ENCODE results near the gene PEAK3. TPM values are rescaled to one million over a fixed set of nuclear protein-coding genes. Genes with fewer than 3 reads are reported as not detected.

PEAK3 gene
- total RNA-seq, 1 donor from 2014 or later, result 7.5 TPM

GRCh38 chr19:2319551-2319950, 37.6 kb upstream of the PEAK3 start:
- peaks cover 33% of the 10 kb centered on the region for H3K36me3 ChIP-seq
- TF ChIP-seq CTCF (IDR thresholded peaks at IDR 0.05), result no peak
- H3K4me1 ChIP-seq, result peaks cover 11% of the 10 kb centered on the region
- DNase-seq (no peak), ATAC-seq (no peak)
- no peaks in the 10 kb centered on the region for H3K9me3 ChIP-seq
- no peak overlapping the region for H3K4me3 ChIP-seq
- intact Hi-C loops (cut with DNase I), result no loop called here
- H3K27me3 ChIP-seq (ENCODE audit: low read depth), result no peaks in the 10 kb centered on the region
- H3K27ac ChIP-seq, result no peak overlapping the region

- no peak for TF ChIP-seq CTCF (IDR thresholded peaks at IDR 0.05)
- DNase-seq (no peak), ATAC-seq (no peak)
- Histone ChIP-seq H3K36me3 (peaks cover 27% of the 10 kb centered on the region), H3K9me3 (no peaks in the 10 kb centered on the region), H3K27ac (no peak overlapping the region), H3K4me1 (peaks cover 11% of the 10 kb centered on the region), H3K4me3 (no peak overlapping the region), H3K27me3 (ENCODE audit: low read depth) (peaks cover under 1% of the 10 kb centered on the region)
- intact Hi-C loops (cut with DNase I), result no loop called here
These were observed 36.9 kb upstream of the PEAK3 start for GRCh38 chr19:2318923-2319322.

GRCh38 chr19:2317756-2318155, 35.8 kb upstream of the PEAK3 start:
- TF ChIP-seq CTCF (IDR thresholded peaks at IDR 0.05), result no peak
- H3K36me3 ChIP-seq, result peaks cover 17% of the 10 kb centered on the region
- no peak overlapping the region for H3K4me3 ChIP-seq
- intact Hi-C loops (cut with DNase I), result no loop called here
- DNase-seq (no peak), ATAC-seq (no peak)
- peaks cover 11% of the 10 kb centered on the region for H3K4me1 ChIP-seq
- no peak overlapping the region for H3K27ac ChIP-seq
- no peaks in the 10 kb centered on the region for H3K9me3 ChIP-seq
- peaks cover 12% of the 10 kb centered on the region for H3K27me3 ChIP-seq (ENCODE audit: low read depth)

GRCh38 chr19:2317300-2317699, 35.3 kb upstream of the PEAK3 start:
- DNase-seq (no peak), ATAC-seq (no peak)
- TF ChIP-seq CTCF (IDR thresholded peaks at IDR 0.05), result no peak
- H3K27me3 ChIP-seq (ENCODE audit: low read depth), result peaks cover 17% of the 10 kb centered on the region
- intact Hi-C loops (cut with DNase I), result no loop called here
- H3K4me3 ChIP-seq, result no peak overlapping the region
- H3K36me3 ChIP-seq, result peaks cover 12% of the 10 kb centered on the region
- H3K9me3 ChIP-seq, result no peaks in the 10 kb centered on the region
- no peak overlapping the region for H3K27ac ChIP-seq
- peaks cover 11% of the 10 kb centered on the region for H3K4me1 ChIP-seq

GRCh38 chr19:2315818-2316353, 33.9 kb upstream of the PEAK3 start:
- TF ChIP-seq CTCF (IDR thresholded peaks at IDR 0.05), result peak; percentile 68
- peak overlapping the region; percentile 46 for H3K27ac ChIP-seq
- DNase-seq (peak; percentile 88), ATAC-seq (peak; percentile 89 to 91)
- peaks cover 29% of the 10 kb centered on the region for H3K27me3 ChIP-seq (ENCODE audit: low read depth)
- intact Hi-C loops (cut with DNase I), result no loop called here
- no peak overlapping the region for H3K4me3 ChIP-seq
- no peaks in the 10 kb centered on the region for H3K9me3 ChIP-seq
- no peaks in the 10 kb centered on the region for H3K36me3 ChIP-seq
- peaks cover 11% of the 10 kb centered on the region for H3K4me1 ChIP-seq
